GM23338 (cell line): ENCODE measurements around the gene STX8. TPM values are rescaled to one million over a fixed set of nuclear protein-coding genes. Genes with fewer than 3 reads are reported as not detected.

ENCODE experiments used
- ATAC-seq: fragments of 200-7000 bp; cut with Tn5 transposase; 3 replicates; pipeline ENCODE4 v1.9.1; 2020
- DNase-seq: peaks from one replicate; pipeline ENCODE4 v3.0.0-alpha.2; 2015; ENCODE audit warnings: low spot score
- H2AFZ ChIP-seq: fragments of 200-600 bp; sonication (generic); 2 replicates; pipeline ENCODE4 v1.8.0; 2016; ENCODE audit warnings: antibody characterized with exemption, mild to moderate bottlenecking, moderate library complexity
- H3F3A ChIP-seq: fragments of 200-600 bp; sonication (generic); replicated peaks from 2 replicates; pipeline ENCODE4 v1.8.0; 2017; ENCODE audit warnings: antibody characterized with exemption, mixed run types, low read depth
- H3K27ac ChIP-seq: fragments of 200-600 bp; sonication (generic); 2 replicates; pipeline ENCODE4 v1.6.1; 2016; ENCODE audit warnings: low read depth
- H3K27me3 ChIP-seq: fragments of 200-600 bp; sonication (generic); 2 replicates; pipeline ENCODE4 v1.8.0; 2016; ENCODE audit warnings: mild to moderate bottlenecking, mixed run types, moderate library complexity; ENCODE audit not compliant: insufficient read depth
- H3K36me3 ChIP-seq: fragments of 200-600 bp; sonication (generic); 2 replicates; pipeline ENCODE4 v1.8.0; 2016; ENCODE audit warnings: mild to moderate bottlenecking; ENCODE audit not compliant: insufficient read depth
- H3K4me1 ChIP-seq: fragments of 200-600 bp; sonication (generic); 2 replicates; pipeline ENCODE4 v1.8.0; 2016; ENCODE audit warnings: mild to moderate bottlenecking, moderate library complexity; ENCODE audit not compliant: insufficient read depth
- H3K4me2 ChIP-seq: fragments of 200-600 bp; sonication (generic); 2 replicates; pipeline ENCODE4 v1.7.1; 2017; ENCODE audit warnings: mixed run types
- H3K4me3 ChIP-seq: fragments of 200-600 bp; sonication (generic); 2 replicates; pipeline ENCODE4 v1.6.1; 2016; ENCODE audit warnings: mixed run types
- H3K79me2 ChIP-seq: fragments of 200-600 bp; sonication (generic); replicated peaks from 2 replicates; pipeline ENCODE4 v1.8.0; 2017; ENCODE audit warnings: mild to moderate bottlenecking; ENCODE audit not compliant: insufficient read depth
- H3K9me2 ChIP-seq: fragments of 200-600 bp; sonication (generic); 2 replicates; pipeline ENCODE4 v1.8.0; 2017; ENCODE audit not compliant: insufficient read depth
- H4K20me1 ChIP-seq: fragments of 200-600 bp; sonication (generic); replicated peaks from 2 replicates; pipeline ENCODE4 v1.8.0; 2017; ENCODE audit warnings: mild to moderate bottlenecking; ENCODE audit not compliant: insufficient read depth
- H3K27ac Mint-ChIP-seq: 2 replicates; pipeline ENCODE4 v1.8.0; 2020; ENCODE audit warnings: inconsistent platforms, mild to moderate bottlenecking, moderate library complexity, mixed read lengths
- H3K27me3 Mint-ChIP-seq: 3 replicates; pipeline ENCODE4 v1.8.0; 2022; ENCODE audit warnings: low read depth, mild to moderate bottlenecking, moderate library complexity, mixed read lengths, inconsistent platforms; ENCODE audit not compliant: insufficient read depth, poor library complexity
- H3K36me3 Mint-ChIP-seq: 3 replicates; pipeline ENCODE4 v1.8.0; 2021; ENCODE audit warnings: low read depth, mild to moderate bottlenecking, inconsistent platforms, moderate library complexity, mixed read lengths
- H3K4me1 Mint-ChIP-seq: 3 replicates; pipeline ENCODE4 v1.8.0; 2020; ENCODE audit warnings: mild to moderate bottlenecking, inconsistent platforms, mixed read lengths
- H3K4me3 Mint-ChIP-seq: 3 replicates; pipeline ENCODE4 v1.8.0; 2021; ENCODE audit warnings: moderate library complexity, mild to moderate bottlenecking, inconsistent platforms, mixed read lengths
- H3K9me3 Mint-ChIP-seq: 3 replicates; pipeline ENCODE4 v1.8.0; 2020; ENCODE audit warnings: moderate library complexity, mild to moderate bottlenecking, inconsistent platforms, mixed read lengths
- CREB1 ChIP-seq: fragments of 250-450 bp; sonication (Bioruptor Pico); IDR thresholded peaks from 2 replicates; pipeline ENCODE4 v1.5.0; 2020; ENCODE audit warnings: low read depth, mild to moderate bottlenecking, moderate library complexity
- ETS1 ChIP-seq: IDR thresholded peaks from 2 replicates; pipeline ENCODE4 v1.6.1; 2016; ENCODE audit warnings: antibody characterized with exemption
- NANOG ChIP-seq: IDR thresholded peaks from 2 replicates; pipeline ENCODE4 v1.6.1; 2016; ENCODE audit warnings: antibody characterized with exemption, borderline replicate concordance
- POLR2AphosphoS5 ChIP-seq: IDR thresholded peaks from 2 replicates; pipeline ENCODE4 v1.6.1; 2016; ENCODE audit warnings: antibody characterized with exemption, low read depth
- STAT1 ChIP-seq: IDR thresholded peaks from one replicate; pipeline ENCODE4 v1.6.1; 2016; ENCODE audit warnings: antibody characterized with exemption; ENCODE audit not compliant: unreplicated experiment
- ZNF114 ChIP-seq: fragments of 250-450 bp; sonication (Bioruptor Pico); IDR thresholded peaks from 2 replicates; pipeline ENCODE4 v1.5.0; 2020; ENCODE audit warnings: mild to moderate bottlenecking, moderate library complexity
- ZNF462 ChIP-seq: fragments of 250-450 bp; sonication (Bioruptor Pico); IDR thresholded peaks from 2 replicates; pipeline ENCODE4 v1.5.0; 2020; ENCODE audit warnings: mild to moderate bottlenecking, moderate library complexity
- polyA plus RNA-seq: library from polyadenylated mRNA; unstranded; fragments of >200 nt; fragmentation: Nextera tagmentation; extraction: Ambion mirVana; gene quantifications from 2 replicates; pipeline ENCODE4 v1.2.1, GENCODE V29; 2016
- total RNA-seq: library from RNA; depleted of rRNA; stranded (reverse); fragments of >200 nt; shearing (Covaris generic); gene quantifications from 2 replicates; pipeline ENCODE4 v1.2.3, GENCODE V29; 2014
- TF ChIP-seq, protein P1 (sequence below): IDR thresholded peaks from one replicate; pipeline ENCODE4 v1.6.1; 2018; ENCODE audit warnings: antibody characterized with exemption; ENCODE audit not compliant: unreplicated experiment

The STX8 gene
- total and polyA plus RNA-seq, 2 experiments from 2014 or later: 59.4 to 82.3 TPM

- H3F3A ChIP-seq: no peaks in the 10 kb centered on the region
- peaks cover 8% of the 10 kb centered on the region for H3K27me3 Mint-ChIP-seq
These were observed 77.1 kb downstream of the STX8 start for GRCh38 chr17:9498490-9498889.

More at GRCh38 chr17:9498490-9498889, 77.1 kb downstream of the STX8 start:
- H3K4me2 ChIP-seq: no peak overlapping the region
- TF ChIP-seq ZNF114 (CRISPR knock-in tag): no peak
- no peak for TF ChIP-seq POLR2AphosphoS5
- TF ChIP-seq, protein P1, sequence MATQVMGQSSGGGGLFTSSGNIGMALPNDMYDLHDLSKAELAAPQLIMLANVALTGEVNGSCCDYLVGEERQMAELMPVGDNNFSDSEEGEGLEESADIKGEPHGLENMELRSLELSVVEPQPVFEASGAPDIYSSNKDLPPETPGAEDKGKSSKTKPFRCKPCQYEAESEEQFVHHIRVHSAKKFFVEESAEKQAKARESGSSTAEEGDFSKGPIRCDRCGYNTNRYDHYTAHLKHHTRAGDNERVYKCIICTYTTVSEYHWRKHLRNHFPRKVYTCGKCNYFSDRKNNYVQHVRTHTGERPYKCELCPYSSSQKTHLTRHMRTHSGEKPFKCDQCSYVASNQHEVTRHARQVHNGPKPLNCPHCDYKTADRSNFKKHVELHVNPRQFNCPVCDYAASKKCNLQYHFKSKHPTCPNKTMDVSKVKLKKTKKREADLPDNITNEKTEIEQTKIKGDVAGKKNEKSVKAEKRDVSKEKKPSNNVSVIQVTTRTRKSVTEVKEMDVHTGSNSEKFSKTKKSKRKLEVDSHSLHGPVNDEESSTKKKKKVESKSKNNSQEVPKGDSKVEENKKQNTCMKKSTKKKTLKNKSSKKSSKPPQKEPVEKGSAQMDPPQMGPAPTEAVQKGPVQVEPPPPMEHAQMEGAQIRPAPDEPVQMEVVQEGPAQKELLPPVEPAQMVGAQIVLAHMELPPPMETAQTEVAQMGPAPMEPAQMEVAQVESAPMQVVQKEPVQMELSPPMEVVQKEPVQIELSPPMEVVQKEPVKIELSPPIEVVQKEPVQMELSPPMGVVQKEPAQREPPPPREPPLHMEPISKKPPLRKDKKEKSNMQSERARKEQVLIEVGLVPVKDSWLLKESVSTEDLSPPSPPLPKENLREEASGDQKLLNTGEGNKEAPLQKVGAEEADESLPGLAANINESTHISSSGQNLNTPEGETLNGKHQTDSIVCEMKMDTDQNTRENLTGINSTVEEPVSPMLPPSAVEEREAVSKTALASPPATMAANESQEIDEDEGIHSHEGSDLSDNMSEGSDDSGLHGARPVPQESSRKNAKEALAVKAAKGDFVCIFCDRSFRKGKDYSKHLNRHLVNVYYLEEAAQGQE: no peak
- no peak for TF ChIP-seq NANOG
- TF ChIP-seq CREB1: no peak
- no peak for TF ChIP-seq STAT1
- TF ChIP-seq ZNF462 (CRISPR knock-in tag): no peak
- TF ChIP-seq ETS1: no peak
- no peak overlapping the region for H3K4me3 ChIP-seq
- Mint-ChIP-seq H3K4me1 (no peaks in the 10 kb centered on the region; the same call in 2 of the 3 replicates), H3K4me3 (no peak overlapping the region), H3K36me3 (peaks cover 3% of the 10 kb centered on the region; the same call in 1 of the 3 replicates), H3K9me3 (no peaks in the 10 kb centered on the region), H3K27ac (no peak overlapping the region)
- H3K27ac ChIP-seq: no peak overlapping the region
- no peaks in the 10 kb centered on the region for H3K9me2 ChIP-seq
- H3K79me2 ChIP-seq: no peaks in the 10 kb centered on the region
- no peaks in the 10 kb centered on the region for H3K27me3 ChIP-seq
- ATAC-seq (no peak), DNase-seq (no peak)
- H3K4me1 ChIP-seq: no peaks in the 10 kb centered on the region
- no peaks in the 10 kb centered on the region; the same call in 1 of the 2 replicates for H4K20me1 ChIP-seq
- H3K36me3 ChIP-seq: no peaks in the 10 kb centered on the region
- no peak overlapping the region for H2AFZ ChIP-seq
